ENCODE measurements around the gene DBR1.

GRCh38 chr3:138148503-138148902, 26.2 kb downstream of the DBR1 start:
- TF ChIP-seq CTCF (IDR thresholded peaks at IDR 0.05), result no peak
- TF ChIP-seq POLR2AphosphoS5 (IDR thresholded peaks at IDR 0.05), result no peak
- no peak for TF ChIP-seq POLR2A (IDR thresholded peaks at IDR 0.05)

Data from sigmoid colon (tissue), 4 donors.